ENCODE measurements around the gene PALM. TPM values are rescaled to one million over a fixed set of nuclear protein-coding genes. Genes with fewer than 3 reads are reported as not detected.
"Not testable (repeated sequence)": the region's sequence is repeated elsewhere in the genome, so short reads cannot be mapped to it uniquely, and the experiment has no call there.

Gene PALM
- total RNA-seq, 2 donors from 2014 or later = 8.7 to 11.9 TPM

DNA sequence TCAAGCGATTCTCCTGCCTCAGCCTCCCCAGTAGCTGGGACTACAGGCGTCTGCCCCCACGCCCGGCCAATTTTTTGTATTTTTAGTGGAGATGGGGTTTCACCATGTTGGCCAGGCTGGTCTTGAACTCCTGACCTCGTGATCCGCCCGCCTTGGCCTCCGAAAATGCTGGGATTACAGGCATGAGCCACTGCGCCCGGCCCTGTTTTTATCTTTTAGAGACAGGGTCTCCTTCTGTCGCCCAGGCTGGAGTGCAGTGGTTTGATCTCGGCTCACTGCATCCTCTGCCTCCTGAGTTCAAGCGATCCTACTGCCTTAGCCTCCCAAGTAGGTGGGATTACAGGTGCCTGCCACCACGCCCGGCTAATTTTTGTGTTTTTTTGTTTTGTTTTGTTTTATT lies 10.2 kb upstream of the PALM start:
- intact Hi-C loops (cut with DNase I, micrococcal nuclease); ATAC-seq: not testable (repeated sequence)

DNA sequence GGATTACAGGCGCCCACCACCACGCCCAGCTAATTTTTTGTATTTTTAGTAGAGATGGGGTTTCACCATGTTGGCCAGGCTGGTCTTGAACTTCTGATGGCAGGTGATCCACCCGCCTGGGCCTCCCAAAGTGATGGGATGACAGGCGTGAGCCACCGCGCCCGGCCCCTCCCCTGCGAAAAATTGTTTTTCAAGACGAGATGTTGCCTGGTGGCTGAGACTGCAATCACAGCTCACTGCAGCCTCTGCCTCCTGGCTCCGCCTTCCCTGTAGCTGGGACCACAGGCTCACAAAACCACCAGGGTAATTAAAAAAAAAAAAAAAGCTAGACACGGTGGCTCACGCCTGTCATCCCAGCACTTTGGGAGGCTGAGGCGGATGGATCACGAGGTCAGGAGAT lies 8.8 kb upstream of the PALM start:
- ATAC-seq; intact Hi-C loops (cut with DNase I, micrococcal nuclease); DNase-seq: not testable (repeated sequence)

More for the DNA sequence above, 10.2 kb upstream of the PALM start:
- not testable (repeated sequence) for DNase-seq

DNA sequence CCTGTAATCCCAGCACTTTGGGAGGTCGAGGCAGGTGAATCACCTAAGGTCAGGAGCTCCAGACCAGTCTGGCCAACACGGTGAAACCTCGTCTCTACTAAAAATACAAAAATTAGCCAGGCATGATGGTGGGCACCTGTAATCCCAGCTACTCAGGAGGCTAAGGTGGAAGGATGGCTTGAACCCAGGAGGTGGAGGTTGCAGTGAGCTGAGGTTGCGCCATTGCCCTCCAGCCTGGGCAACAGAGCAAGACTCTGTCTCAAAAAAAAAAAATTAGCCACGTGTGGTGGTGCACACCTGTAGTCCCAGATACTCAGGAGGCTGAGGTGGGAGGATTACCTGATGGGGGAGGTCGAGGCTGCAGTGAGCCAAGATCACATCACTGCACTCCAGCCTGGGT lies 5.9 kb upstream of the PALM start:
- DNase-seq; intact Hi-C loops (cut with DNase I, micrococcal nuclease); ATAC-seq: not testable (repeated sequence)

DNA sequence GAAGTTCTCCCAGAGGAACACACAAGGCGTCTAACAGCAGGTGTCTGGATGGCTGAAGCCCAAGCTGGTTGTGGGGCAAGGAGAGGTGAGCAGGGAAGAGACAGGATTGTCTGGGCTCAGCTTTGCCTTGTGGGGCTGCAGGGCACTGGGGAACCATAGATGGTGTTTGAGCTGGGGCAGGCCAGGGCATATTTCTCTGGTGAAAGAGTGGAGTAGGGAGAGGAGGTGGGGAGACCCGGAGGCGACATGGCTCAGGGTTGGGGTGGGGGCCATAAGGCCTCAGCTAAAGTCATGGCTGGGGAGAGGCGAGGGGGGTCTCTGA lies 5.4 kb upstream of the PALM start:
- DNase-seq (no peak), ATAC-seq (no peak)
- intact Hi-C loops (cut with DNase I, micrococcal nuclease) = no loop called here

- ATAC-seq (peak; percentile 87), DNase-seq (peak; percentile 73 to 76)
- intact Hi-C loops (cut with DNase I, micrococcal nuclease) = no loop called here
These were observed 4.9 kb upstream of the PALM start for GRCh38 chr19:703651-704446.

DNA sequence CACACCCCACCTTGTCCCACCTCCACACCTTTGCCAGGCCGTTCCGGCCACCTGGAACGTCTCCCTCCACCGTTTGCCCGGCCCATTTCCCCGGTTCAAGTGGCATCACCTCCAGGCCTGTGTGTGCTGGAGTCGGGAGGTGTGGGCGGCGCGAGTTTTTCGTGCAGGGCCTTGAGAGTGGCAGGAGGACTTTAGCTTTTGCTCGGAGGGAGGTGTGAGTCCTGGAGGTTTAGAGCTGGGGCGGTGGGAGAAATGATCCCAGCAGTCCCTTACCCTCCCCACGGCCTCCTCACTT lies 4.3 kb upstream of the PALM start:
- ATAC-seq = no peak
- DNase-seq = no peak
- intact Hi-C loops (cut with DNase I, micrococcal nuclease) = no loop called here

GRCh38 chr19:709196-709964 lies 645 bp downstream of the PALM start:
- intact Hi-C loops (cut with DNase I, micrococcal nuclease) = no loop called here
- DNase-seq = no peak

GRCh38 chr19:709965-710571 lies 1.3 kb downstream of the PALM start:
- DNase-seq (no peak), ATAC-seq (no peak)
- intact Hi-C loops (cut with DNase I, micrococcal nuclease) = no loop called here

More at GRCh38 chr19:709196-709964, 645 bp downstream of the PALM start:
- ATAC-seq = no peak

DNA sequence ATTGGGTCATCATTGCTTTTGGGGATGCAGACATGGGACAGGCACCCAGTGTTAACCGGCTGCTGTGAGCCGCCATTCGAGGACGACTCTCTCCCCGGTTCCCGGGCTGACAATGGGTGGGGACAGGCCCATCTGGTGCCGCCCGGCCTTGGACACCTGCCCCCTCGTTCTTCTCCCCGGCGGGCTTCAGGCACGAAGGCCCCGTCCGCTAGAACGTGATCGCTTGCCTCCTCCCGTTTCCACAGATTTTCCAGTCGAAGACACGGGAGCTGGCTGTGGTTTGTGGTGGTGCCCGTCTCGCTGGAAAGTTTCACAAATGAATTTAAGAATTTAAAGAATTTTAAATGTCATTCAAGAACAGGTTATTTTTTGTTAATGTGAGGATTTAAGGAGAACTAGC lies 2.0 kb downstream of the PALM start:
- intact Hi-C loops (cut with DNase I, micrococcal nuclease) = no loop called here
- no peak for ATAC-seq

DNA sequence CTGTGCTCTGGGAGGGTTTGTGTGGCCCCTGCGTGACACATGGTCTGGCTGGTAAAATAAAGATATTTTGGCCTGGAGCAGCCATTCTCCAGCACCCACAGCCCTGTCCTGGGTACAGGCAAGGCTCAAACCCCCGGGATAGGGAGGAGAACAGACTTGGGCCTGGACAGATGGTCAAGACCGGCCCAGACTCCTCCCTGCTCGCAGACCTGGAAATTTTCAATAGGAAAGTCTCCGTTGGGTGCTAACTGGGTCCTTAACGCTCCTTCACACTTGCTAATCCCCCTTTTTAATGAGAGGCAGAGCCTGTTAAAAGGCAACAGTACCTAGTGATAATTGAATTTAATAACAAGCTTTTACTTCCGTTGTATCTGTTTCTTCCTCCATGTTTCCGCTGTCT lies 2.5 kb downstream of the PALM start:
- ATAC-seq = no peak
- intact Hi-C loops (cut with DNase I, micrococcal nuclease) = no loop called here
- no peak for DNase-seq

More for the DNA sequence above, 2.0 kb downstream of the PALM start:
- no peak for DNase-seq

- no peak for ATAC-seq
These were observed 6.6 kb downstream of the PALM start for GRCh38 chr19:715347-715746.

DNA sequence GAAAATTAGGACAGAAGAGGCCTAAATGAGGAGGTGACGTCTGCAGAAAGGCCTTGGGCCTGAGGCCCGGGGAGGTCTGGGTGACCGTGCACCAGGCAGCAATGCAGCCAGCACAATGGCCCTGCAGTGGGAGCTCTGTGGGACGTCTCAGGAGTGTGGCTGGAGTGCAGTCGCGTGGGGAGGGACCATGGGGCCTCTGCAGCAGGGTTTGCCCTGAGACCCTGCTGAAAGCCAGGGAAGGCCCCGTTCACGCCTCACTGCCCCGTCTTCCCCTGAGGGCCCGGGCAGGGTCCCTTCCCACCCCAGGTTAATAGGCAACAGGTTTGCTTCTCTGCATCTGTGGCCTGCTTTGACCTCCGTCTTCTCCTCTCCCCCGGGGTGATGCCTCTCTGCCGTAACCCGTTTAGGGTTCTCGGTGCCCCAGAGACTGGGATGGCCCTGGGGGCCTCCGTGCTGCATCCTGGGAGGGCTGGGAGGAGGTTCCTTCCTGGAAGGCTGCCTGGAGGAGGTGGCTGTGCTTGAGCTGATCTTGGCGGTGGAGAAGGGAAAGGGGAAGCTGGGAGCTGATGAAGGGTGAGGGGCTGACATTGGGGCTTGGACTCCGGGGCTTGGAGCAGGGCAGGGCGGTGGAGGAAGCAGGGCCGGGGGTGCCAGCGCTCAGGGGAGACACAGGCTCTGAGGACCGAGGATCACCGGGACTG lies 9.7 kb downstream of the PALM start:
- intact Hi-C loops (cut with DNase I, micrococcal nuclease) = no loop called here
- DNase-seq (no peak), ATAC-seq (no peak)

More at GRCh38 chr19:715347-715746, 6.6 kb downstream of the PALM start:
- no peak for DNase-seq
- intact Hi-C loops (cut with DNase I, micrococcal nuclease) = no loop called here

GRCh38 chr19:718991-719512 lies 10.3 kb downstream of the PALM start:
- DNase-seq = peak in 1 of 2 donors; percentile 18
- no peak for ATAC-seq
- intact Hi-C loops (cut with DNase I, micrococcal nuclease) = no loop called here

DNA sequence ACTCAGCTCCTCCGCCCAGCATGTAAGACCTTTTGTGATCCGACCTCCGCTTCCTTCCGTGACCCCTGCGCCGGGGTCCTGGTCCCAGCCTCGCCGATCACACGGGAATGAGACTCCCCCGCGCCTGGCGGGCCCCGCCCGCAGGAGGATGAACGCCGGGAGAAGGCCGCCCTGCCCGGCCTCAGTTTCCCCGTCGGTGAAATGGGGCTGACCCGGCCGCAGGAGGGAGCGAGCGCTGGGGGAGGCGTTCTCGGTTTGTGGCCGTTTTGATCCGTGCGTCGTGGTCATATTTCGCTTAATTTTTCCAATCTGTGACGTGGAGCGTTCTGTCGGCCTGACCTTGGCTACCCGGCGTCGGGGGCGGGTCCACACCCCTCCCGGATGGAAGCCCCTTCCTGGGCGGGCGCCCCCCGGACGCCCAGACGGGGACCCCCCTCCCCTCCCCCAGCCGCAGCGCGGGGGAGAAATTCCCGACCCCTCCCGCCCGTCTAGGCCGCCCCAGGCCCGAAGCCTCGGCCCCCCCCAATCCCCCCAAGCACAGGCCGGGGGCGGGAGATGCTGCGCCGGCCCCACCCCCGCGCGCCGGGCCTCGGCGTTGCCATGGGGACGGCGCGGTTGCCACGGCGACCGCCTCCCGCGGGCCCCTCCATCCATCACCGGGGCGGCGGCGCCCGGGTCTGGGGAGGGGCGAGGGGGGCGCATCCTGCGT lies 11.1 kb downstream of the PALM start:
- intact Hi-C loops (cut with DNase I, micrococcal nuclease) = no loop called here
- ATAC-seq (no peak), DNase-seq (no peak)

DNA sequence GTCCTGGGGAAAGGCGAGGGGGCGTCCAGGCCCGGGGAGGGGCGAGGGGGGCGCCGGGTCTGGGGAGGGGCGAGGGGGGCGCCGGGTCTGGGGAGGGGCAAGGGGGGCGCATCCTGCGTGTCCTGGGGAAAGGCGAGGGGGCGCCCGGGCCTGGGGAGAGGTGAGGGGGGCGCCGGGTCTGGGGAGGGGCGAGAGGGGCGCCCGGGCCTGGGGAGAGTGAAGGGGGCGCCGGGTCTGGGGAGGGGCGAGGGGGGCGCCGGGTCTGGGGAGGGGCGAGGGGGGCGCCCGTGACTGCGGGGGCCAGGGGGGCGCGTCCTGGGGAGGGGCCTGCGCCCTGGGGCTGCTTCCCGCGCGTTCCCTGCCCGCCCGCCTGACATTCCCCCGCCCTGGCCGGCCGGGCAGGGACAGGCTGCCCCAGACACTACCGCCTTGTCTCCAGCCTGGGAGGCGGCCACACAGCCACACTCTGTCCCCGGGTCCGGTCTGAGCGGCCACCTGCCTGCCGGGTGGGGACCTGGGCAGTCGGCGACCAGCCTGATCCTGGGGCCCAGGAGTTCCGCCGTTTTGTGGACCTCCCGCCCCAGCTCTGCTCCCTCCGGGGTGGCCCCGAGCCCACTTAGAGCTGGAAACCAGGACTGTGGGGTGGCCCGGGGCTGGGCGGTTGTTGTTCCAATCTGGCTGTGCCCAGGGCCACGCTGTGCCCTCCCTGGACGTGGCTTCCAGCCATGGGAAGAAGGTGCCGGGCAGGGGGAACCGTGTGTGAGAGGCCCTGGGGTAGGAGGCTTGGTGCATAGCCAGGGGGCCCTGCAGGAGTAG lies 11.8 kb downstream of the PALM start:
- ATAC-seq (no peak), DNase-seq (no peak)
- intact Hi-C loops (cut with DNase I, micrococcal nuclease) = no loop called here

GRCh38 chr19:722553-723101 lies 13.9 kb downstream of the PALM start:
- ATAC-seq (peak; percentile 11), DNase-seq (no peak)
- intact Hi-C loops (cut with DNase I, micrococcal nuclease) = no loop called here

DNA sequence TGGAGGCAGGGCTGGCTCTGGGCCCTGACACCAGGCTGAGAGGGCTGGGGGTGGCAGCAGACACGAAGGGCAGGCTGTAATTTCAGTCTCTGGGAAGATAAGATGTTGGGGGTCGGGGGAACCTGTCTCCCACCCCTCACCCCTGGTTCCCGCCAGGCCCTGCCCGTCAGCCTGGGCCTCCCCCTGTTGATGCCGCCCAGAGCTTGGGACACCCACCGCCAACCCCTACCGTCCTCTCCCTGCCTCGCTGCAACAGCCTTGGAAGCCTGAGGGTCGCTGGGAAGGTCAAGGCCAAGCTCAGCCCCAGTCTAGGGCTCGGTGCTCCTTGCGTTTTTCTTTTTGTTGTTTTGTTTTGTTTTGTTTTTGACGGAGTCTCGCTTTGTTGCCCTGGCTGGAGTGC lies 14.5 kb downstream of the PALM start:
- no peak for ATAC-seq
- intact Hi-C loops (cut with DNase I, micrococcal nuclease) = no loop called here

DNA sequence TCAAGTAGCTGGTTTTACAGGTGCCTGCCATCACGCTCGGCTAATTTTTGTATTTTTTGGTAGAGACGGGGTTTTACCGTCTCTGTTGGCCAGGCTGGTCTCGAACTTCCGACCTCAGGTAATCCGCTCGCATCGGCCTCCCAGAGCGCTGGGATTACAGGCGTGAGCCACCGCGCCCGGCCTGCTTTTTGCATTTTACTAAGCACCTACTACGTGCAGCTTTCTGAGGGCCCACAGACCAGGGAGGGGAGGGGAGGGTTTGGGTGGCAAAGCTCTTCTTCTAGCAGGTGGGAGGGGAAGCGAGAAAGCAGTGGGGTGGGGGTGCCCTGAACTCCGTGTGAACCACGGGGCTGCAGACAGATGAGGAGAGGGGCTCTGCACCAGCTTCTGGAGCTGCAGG lies 15.0 kb downstream of the PALM start:
- ATAC-seq = no peak
- intact Hi-C loops (cut with DNase I, micrococcal nuclease) = no loop called here
- DNase-seq = no peak

More for the DNA sequence above, 14.5 kb downstream of the PALM start:
- no peak for DNase-seq
